Esophagus squamous epithelium (tissue), 4 donors: ENCODE measurements around the gene CGNL1.

Experiments used
- CTCF ChIP-seq, 6 experiments: fragments of 450-650 bp in 4 of 6; fragments of 200-600 bp in 2 of 6; sonication (generic) in 2 of 6; IDR thresholded peaks; one replicate each; pipeline ENCODE4 v1.5.1; 2016 to 2019; ENCODE audit warnings: antibody characterized with exemption in 6 of 6, mild to moderate bottlenecking in 4 of 6, moderate library complexity in 4 of 6
- POLR2A ChIP-seq, 4 donors: fragments of 450-650 bp; IDR thresholded peaks; one replicate each; pipeline ENCODE4 v1.6.1; 2017; ENCODE audit warnings: antibody characterized with exemption in 4 of 4, mild to moderate bottlenecking in 4 of 4, moderate library complexity in 3 of 4

- TF ChIP-seq CTCF (IDR thresholded peaks at IDR 0.05) (no peak), POLR2A (IDR thresholded peaks at IDR 0.05) (no peak)
Observed at GRCh38 chr15:57528940-57529565, 152.7 kb downstream of the CGNL1 start.
